ENCODE data around the gene PALD1. TPM values are rescaled to one million over a fixed set of nuclear protein-coding genes. Genes with fewer than 3 reads are reported as not detected.

PALD1 gene
- total and polyA plus RNA-seq, 5 donors: 2.8 to 7.7 (median 5.6) TPM

- Histone ChIP-seq H3K4me3 (ENCODE audit: low read length) (no peak overlapping the region), H3K27ac (ENCODE audit: low read length) (no peak overlapping the region), H3K4me1 (ENCODE audit: control insufficient read depth, insufficient read depth, low read length) (peaks cover 4% of the 10 kb centered on the region), H3K27me3 (ENCODE audit: control insufficient read depth, insufficient read depth) (no peaks in the 10 kb centered on the region), H3K9me3 (ENCODE audit: control insufficient read depth, low read length) (no peaks in the 10 kb centered on the region)
- intact Hi-C loops (cut with DNase I): no loop called here
- ATAC-seq (no peak), DNase-seq (no peak)
- 90% methylated on average over 3 of the region's 3 CpGs for WGBS
Measured at GRCh38 chr10:70487824-70488223, 9.3 kb downstream of the PALD1 start.

DNA sequence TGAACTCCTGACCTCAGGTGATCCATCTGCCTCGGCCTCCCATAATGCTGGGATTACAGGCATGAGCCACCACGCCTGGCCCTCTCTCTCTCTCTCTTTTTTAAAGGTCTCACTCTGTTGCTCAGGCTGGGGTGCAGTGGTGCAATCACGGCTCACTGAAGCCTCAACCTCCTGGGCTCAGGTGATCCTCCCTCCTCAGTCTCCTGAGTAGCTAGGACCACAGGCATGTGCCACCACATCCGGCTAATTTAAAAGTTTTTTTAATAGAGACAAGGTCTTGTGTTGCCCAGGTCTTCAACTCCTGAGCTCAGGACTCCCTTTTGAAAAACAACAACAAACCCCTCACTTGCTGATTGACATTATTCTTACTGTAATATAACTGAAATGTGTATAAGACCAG is 11.6 kb downstream of the PALD1 start:
- Histone ChIP-seq H3K4me3 (ENCODE audit: low read length) (no peak overlapping the region), H3K27ac (ENCODE audit: low read length) (no peak overlapping the region), H3K9me3 (ENCODE audit: control insufficient read depth, low read length) (no peaks in the 10 kb centered on the region), H3K27me3 (ENCODE audit: control insufficient read depth, insufficient read depth) (no peaks in the 10 kb centered on the region), H3K4me1 (ENCODE audit: control insufficient read depth, insufficient read depth, low read length) (peaks cover 10% of the 10 kb centered on the region)
- ATAC-seq (no peak), DNase-seq (no peak)
- WGBS: 93% methylated on average over 4 of the region's 4 CpGs
- intact Hi-C loops (cut with DNase I): no loop called here

GRCh38 chr10:70491614-70492013 is 13.0 kb downstream of the PALD1 start:
- Histone ChIP-seq H3K9me3 (ENCODE audit: control insufficient read depth, low read length) (no peaks in the 10 kb centered on the region), H3K4me3 (ENCODE audit: low read length) (no peak overlapping the region), H3K4me1 (ENCODE audit: control insufficient read depth, insufficient read depth, low read length) (peaks cover 10% of the 10 kb centered on the region), H3K27me3 (ENCODE audit: control insufficient read depth, insufficient read depth) (no peaks in the 10 kb centered on the region), H3K27ac (ENCODE audit: low read length) (no peak overlapping the region)
- intact Hi-C loops (cut with DNase I): no loop called here
- DNase-seq (no peak), ATAC-seq (no peak)
- WGBS: 96% methylated on average over 2 of the region's 2 CpGs

- H3K27me3 ChIP-seq (ENCODE audit: control insufficient read depth, insufficient read depth): no peaks in the 10 kb centered on the region
- H3K4me3 ChIP-seq (ENCODE audit: low read length): no peak overlapping the region
- peaks cover 10% of the 10 kb centered on the region for H3K4me1 ChIP-seq (ENCODE audit: control insufficient read depth, insufficient read depth, low read length)
- intact Hi-C loops (cut with DNase I): no loop called here
- H3K27ac ChIP-seq (ENCODE audit: low read length): no peak overlapping the region
- H3K9me3 ChIP-seq (ENCODE audit: control insufficient read depth, low read length): no peaks in the 10 kb centered on the region
- DNase-seq: peak in 1 of 3 donors; percentile 70
- 60% methylated on average over 10 of the region's 10 CpGs for WGBS
- peak; percentile 34 to 52 for ATAC-seq
Measured at GRCh38 chr10:70492786-70493659, 14.5 kb downstream of the PALD1 start.

GRCh38 chr10:70493660-70494234 is 15.2 kb downstream of the PALD1 start:
- H3K4me3 ChIP-seq (ENCODE audit: low read length): no peak overlapping the region
- ATAC-seq: peak; percentile 33 to 39
- peaks cover 10% of the 10 kb centered on the region for H3K4me1 ChIP-seq (ENCODE audit: control insufficient read depth, insufficient read depth, low read length)
- H3K9me3 ChIP-seq (ENCODE audit: control insufficient read depth, low read length): no peaks in the 10 kb centered on the region
- no peaks in the 10 kb centered on the region for H3K27me3 ChIP-seq (ENCODE audit: control insufficient read depth, insufficient read depth)
- intact Hi-C loops (cut with DNase I): no loop called here
- DNase-seq: peak in 1 of 3 donors; percentile 69
- 62% methylated on average over 9 of the region's 9 CpGs for WGBS
- H3K27ac ChIP-seq (ENCODE audit: low read length): no peak overlapping the region

GRCh38 chr10:70494536-70494935 is 16.0 kb downstream of the PALD1 start:
- Histone ChIP-seq H3K9me3 (ENCODE audit: control insufficient read depth, low read length) (no peaks in the 10 kb centered on the region), H3K27me3 (ENCODE audit: control insufficient read depth, insufficient read depth) (no peaks in the 10 kb centered on the region), H3K4me3 (ENCODE audit: low read length) (no peak overlapping the region), H3K27ac (ENCODE audit: low read length) (no peak overlapping the region), H3K4me1 (ENCODE audit: control insufficient read depth, insufficient read depth, low read length) (peaks cover 10% of the 10 kb centered on the region)
- ATAC-seq: peak in 1 of 2 donors; percentile 58
- intact Hi-C loops (cut with DNase I): no loop called here
- DNase-seq: peak in 1 of 3 donors; percentile 47
- WGBS: 50% methylated on average over 8 of the region's 8 CpGs

DNA sequence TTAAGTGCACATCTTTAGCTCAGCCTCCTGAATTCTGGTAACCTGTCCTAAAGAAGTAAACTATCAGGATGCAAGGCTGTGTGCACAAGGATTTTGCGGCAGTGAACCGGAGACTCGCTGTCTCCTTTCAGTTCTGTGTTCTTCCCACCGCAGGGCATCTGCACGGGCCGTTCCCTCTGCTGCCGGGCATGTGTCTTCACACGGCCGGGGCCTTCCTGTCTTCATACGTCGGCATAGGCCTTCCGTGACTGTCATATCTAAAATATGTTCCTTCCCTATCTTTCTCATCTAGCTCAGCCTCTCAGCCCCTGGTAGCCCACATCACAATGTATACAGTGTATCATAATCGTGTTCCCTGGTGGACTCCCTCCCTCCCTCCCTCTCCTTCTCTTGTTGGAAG is 16.4 kb downstream of the PALD1 start:
- H3K9me3 ChIP-seq (ENCODE audit: control insufficient read depth, low read length): no peaks in the 10 kb centered on the region
- peak overlapping the region; percentile 11 for H3K27ac ChIP-seq (ENCODE audit: low read length)
- WGBS: 61% methylated on average over 13 of the region's 13 CpGs
- no peak overlapping the region for H3K4me3 ChIP-seq (ENCODE audit: low read length)
- DNase-seq (peak in 2 of 3 donors; percentile 76), ATAC-seq (peak; percentile 44 to 55)
- H3K4me1 ChIP-seq (ENCODE audit: control insufficient read depth, insufficient read depth, low read length): peaks cover 10% of the 10 kb centered on the region
- intact Hi-C loops (cut with DNase I): no loop called here
- H3K27me3 ChIP-seq (ENCODE audit: control insufficient read depth, insufficient read depth): no peaks in the 10 kb centered on the region

DNA sequence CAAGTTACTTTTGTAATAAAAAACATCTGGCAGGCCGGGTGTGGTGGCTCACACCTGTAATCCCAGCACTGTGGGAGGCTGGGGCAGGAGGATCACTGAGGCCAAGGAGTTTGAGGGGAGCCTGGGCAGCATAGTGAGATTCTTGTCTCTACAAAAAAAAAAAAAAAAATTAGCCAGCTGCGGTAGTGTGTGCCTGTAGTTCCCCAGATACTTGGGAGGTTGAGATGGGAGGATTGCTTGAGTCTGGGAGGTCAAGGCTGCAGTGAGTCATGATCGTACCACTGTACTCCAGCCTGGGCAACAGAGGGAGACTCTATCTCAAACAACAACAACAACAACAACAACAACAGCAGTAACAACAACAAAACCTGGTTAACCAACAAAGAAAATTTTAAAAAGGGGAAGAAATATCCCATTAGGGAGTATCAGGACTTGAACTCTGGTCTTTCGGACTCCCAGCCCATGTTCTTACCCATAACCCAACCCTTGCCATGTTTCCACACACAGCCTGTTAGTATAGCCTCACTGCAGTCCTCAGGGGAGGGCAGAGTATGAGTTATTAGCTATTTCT is 17.2 kb downstream of the PALD1 start:
- ATAC-seq (no peak), DNase-seq (no peak)
- H3K27me3 ChIP-seq (ENCODE audit: control insufficient read depth, insufficient read depth): no peaks in the 10 kb centered on the region
- H3K9me3 ChIP-seq (ENCODE audit: control insufficient read depth, low read length): no peaks in the 10 kb centered on the region
- H3K4me3 ChIP-seq (ENCODE audit: low read length): no peak overlapping the region
- 94% methylated on average over 4 of the region's 4 CpGs for WGBS
- no peak overlapping the region for H3K27ac ChIP-seq (ENCODE audit: low read length)
- intact Hi-C loops (cut with DNase I): no loop called here
- peaks cover 10% of the 10 kb centered on the region for H3K4me1 ChIP-seq (ENCODE audit: control insufficient read depth, insufficient read depth, low read length)

- peaks cover 10% of the 10 kb centered on the region for H3K4me1 ChIP-seq (ENCODE audit: control insufficient read depth, insufficient read depth, low read length)
- WGBS: 84% methylated on average over 13 of the region's 13 CpGs
- ATAC-seq: no peak
- H3K4me3 ChIP-seq (ENCODE audit: low read length): no peak overlapping the region
- H3K9me3 ChIP-seq (ENCODE audit: control insufficient read depth, low read length): no peaks in the 10 kb centered on the region
- H3K27me3 ChIP-seq (ENCODE audit: control insufficient read depth, insufficient read depth): no peaks in the 10 kb centered on the region
- no peak for DNase-seq
- no peak overlapping the region for H3K27ac ChIP-seq (ENCODE audit: low read length)
- intact Hi-C loops (cut with DNase I): no loop called here
Measured at GRCh38 chr10:70496341-70497119, 18.0 kb downstream of the PALD1 start.

GRCh38 chr10:70497120-70497545 is 18.6 kb downstream of the PALD1 start:
- no peak overlapping the region for H3K27ac ChIP-seq (ENCODE audit: low read length)
- 94% methylated on average over 13 of the region's 13 CpGs for WGBS
- no peaks in the 10 kb centered on the region for H3K27me3 ChIP-seq (ENCODE audit: control insufficient read depth, insufficient read depth)
- no peak overlapping the region for H3K4me3 ChIP-seq (ENCODE audit: low read length)
- ATAC-seq (no peak), DNase-seq (no peak)
- H3K9me3 ChIP-seq (ENCODE audit: control insufficient read depth, low read length): no peaks in the 10 kb centered on the region
- intact Hi-C loops (cut with DNase I): no loop called here
- H3K4me1 ChIP-seq (ENCODE audit: control insufficient read depth, insufficient read depth, low read length): peaks cover 10% of the 10 kb centered on the region

All from right cardiac atrium (tissue), 5 donors.